NCI-H345 treated with DMSO at 0.1 percent for 48 hours (cell line): ENCODE measurements around the gene PDE4D.
A peak's percentile ranks its signal among the peaks of the same experiment; 100 is the strongest.
"Not testable (repeated sequence)": the region's sequence is repeated elsewhere in the genome, so short reads cannot be mapped to it uniquely, and the experiment has no call there.

Source experiments
- DNase-seq: peaks from one replicate; lab custom pipeline; 2025; ENCODE audit not compliant: unreplicated experiment; lab: John Stamatoyannopoulos, UW

PDE4D gene

DNA sequence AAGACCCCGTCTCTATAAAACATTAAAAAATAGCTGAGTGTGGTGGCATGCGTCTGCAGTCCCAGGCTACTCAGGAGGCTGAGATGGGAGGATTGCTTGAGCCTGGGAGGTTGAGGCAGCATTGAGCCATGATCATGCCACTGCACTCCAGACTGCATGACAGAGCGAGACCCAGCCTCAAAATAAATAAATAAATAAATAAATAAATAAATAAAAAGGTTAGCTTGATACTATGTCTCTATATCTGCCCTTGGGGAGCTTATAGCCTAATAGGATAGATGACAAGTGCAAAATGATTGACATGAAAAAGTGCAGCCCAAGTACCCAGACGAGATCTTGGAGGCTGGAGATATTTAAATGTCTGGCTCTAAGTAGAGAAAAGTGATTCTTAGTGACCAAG, 122.6 kb downstream of the PDE4D start:
- DNase-seq = no peak

- DNase-seq = no peak
These were observed 123.7 kb downstream of the PDE4D start for GRCh38 chr5:59769832-59770231.

- DNase-seq = no peak
These were observed 124.5 kb downstream of the PDE4D start for GRCh38 chr5:59769041-59769360.

GRCh38 chr5:59768152-59769040, 125.1 kb downstream of the PDE4D start:
- DNase-seq = peak; percentile 37

DNA sequence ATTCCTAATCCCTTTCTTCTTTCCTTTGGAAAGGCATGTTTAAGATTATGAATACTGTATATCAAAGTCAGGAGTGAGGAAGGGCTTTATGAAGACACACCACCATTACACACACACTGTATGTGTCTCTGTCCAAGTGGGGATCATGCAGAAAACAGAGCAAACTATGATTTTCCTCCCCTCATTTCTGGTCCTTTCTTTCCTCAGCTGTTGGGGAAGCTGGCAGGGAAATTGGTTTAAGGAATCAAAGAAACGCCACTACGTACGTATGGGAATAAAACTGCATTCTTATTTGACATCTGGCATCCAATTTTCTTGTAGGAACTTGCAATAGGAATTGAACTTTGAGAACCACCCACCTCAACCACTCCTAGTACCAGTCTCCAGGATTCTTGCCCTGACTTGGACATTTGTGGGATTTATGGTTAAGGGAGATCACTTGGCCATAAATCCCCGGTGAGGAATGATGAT, 125.8 kb downstream of the PDE4D start:
- DNase-seq = no peak

DNA sequence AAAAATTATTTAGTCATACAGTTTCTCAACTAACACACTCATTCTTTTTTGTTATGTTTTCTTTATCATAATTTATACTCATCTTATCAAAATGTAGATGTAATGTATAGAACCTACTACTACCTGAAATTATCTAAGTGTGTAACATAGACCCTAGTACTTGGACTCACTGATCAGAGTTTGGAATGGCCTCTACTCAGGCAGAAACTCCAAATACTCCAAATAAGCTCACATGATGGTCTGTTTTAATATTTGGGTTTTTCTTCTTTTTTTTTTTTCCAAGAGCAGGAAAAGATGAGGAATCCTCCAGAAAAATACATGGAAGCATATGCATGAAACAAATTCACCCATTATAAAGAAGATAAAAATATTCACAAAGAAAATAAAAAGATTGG, 126.3 kb downstream of the PDE4D start:
- no peak for DNase-seq

- no peak for DNase-seq
These were observed 126.9 kb downstream of the PDE4D start for GRCh38 chr5:59766427-59767210.

GRCh38 chr5:59765446-59765845, 128.1 kb downstream of the PDE4D start:
- no peak for DNase-seq

DNA sequence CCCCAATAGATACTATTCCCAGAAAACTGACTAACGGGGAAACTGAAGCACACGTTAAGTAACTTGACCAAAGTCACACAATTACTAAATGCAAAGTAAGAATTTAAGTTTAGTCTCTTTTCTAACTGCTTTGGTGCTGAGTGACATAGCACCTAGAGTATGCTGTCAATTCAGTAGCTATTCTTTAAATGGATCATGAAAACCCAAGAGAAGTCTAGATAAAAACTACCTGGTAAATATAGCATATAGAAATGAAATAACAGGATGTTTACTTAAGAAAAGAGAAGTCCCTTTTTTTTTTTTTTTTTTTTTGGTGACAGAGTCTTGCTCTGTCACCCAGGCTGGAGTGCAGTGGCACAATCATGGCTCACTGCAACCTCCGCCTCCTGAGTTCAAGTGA, 129.2 kb downstream of the PDE4D start:
- no peak for DNase-seq

DNA sequence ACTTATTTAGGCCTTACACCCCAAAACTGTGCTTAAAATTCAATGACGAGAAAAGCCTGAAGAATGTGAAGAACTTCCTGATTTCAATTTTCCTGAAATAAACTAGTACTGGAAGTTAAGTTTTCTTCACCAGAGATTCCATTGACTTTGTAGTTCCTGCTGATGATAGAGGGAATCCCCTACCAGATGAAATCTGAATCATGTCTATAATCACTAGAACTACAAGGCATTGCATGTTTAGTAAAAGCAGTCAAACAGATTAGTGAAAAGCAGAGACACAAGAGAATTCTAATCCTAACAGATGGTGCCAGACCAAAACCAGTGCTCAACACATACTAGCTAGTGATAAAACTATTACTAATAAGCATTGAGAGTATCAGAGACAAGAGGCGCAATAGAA, 130.0 kb downstream of the PDE4D start:
- no peak for DNase-seq

DNA sequence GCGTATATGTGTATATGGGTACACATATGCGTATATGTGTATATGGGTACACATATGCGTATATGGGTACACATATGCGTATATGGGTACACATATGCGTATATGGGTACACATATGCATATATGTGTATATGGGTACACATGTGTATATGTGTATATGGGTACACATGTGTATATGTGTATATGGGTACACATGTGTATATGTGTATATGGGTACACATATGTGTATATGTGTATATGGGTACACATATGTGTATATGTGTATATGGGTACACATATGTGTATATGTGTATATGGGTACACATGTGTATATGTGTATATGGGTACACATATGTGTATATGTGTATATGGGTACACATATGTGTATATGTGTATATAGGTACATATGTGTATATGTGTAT, 131.3 kb downstream of the PDE4D start:
- DNase-seq = not testable (repeated sequence)

GRCh38 chr5:59760785-59761348, 132.7 kb downstream of the PDE4D start:
- no peak for DNase-seq

- DNase-seq = no peak
These were observed 133.8 kb downstream of the PDE4D start for GRCh38 chr5:59759600-59760351.

GRCh38 chr5:59758566-59758965, 135.0 kb downstream of the PDE4D start:
- no peak for DNase-seq

GRCh38 chr5:59757442-59757841, 136.1 kb downstream of the PDE4D start:
- no peak for DNase-seq

GRCh38 chr5:59756373-59757035, 137.0 kb downstream of the PDE4D start:
- DNase-seq = no peak

GRCh38 chr5:59755476-59755875, 138.1 kb downstream of the PDE4D start:
- DNase-seq = no peak

DNA sequence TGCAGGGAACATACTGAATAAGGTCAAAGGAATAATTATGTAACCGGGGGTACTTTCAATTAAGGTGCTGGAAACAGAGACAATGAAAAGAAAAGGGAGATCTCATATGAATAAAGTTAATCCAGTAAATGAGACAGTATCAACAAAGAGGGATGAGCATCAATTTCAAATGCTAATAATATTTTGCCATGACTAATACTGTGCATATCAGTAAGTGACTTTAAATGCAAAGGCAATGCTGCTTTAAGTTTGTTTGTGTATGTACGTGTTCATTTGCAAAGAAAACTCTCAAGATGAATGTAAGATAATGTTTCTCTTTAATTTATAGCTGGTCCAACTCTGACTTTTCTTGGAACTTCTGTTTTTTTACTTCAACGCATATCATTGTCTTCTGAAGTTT, 139.9 kb downstream of the PDE4D start:
- no peak for DNase-seq

GRCh38 chr5:59749782-59750520, 143.6 kb downstream of the PDE4D start:
- DNase-seq = no peak
